Stimulated activated naive CD4-positive, alpha-beta T cell (primary cell): ENCODE measurements around the gene DNAH10.

ENCODE experiments used
- DNase-seq, 6 experiments: peaks; one replicate each; lab custom pipeline; 2025; lab: John Stamatoyannopoulos, UW

Gene DNAH10

GRCh38 chr12:123744836-123745235 is 17.3 kb upstream of the DNAH10 start:
- DNase-seq = no peak

- peak in 2 of 6 experiments; percentile 13 to 20 for DNase-seq
Measured at GRCh38 chr12:123747309-123747708, 14.8 kb upstream of the DNAH10 start.

- DNase-seq = no peak
Measured at GRCh38 chr12:123748161-123748560, 13.9 kb upstream of the DNAH10 start.

- no peak for DNase-seq
Measured at GRCh38 chr12:123748661-123749060, 13.4 kb upstream of the DNAH10 start.

GRCh38 chr12:123749355-123749754 is 12.7 kb upstream of the DNAH10 start:
- no peak for DNase-seq

GRCh38 chr12:123750159-123750656 is 11.9 kb upstream of the DNAH10 start:
- DNase-seq = no peak

- DNase-seq = no peak
Measured at GRCh38 chr12:123752046-123752445, 10.1 kb upstream of the DNAH10 start.

GRCh38 chr12:123754041-123754772 is 7.9 kb upstream of the DNAH10 start:
- no peak for DNase-seq

- no peak for DNase-seq
Measured at GRCh38 chr12:123757561-123757960, 4.5 kb upstream of the DNAH10 start.

GRCh38 chr12:123760267-123760938 is 1.7 kb upstream of the DNAH10 start:
- DNase-seq = no peak

GRCh38 chr12:123762715-123763052 is 583 bp downstream of the DNAH10 start:
- DNase-seq = no peak

GRCh38 chr12:123763093-123763492 is 992 bp downstream of the DNAH10 start:
- no peak for DNase-seq

GRCh38 chr12:123764109-123764508 is 2.0 kb downstream of the DNAH10 start:
- no peak for DNase-seq

GRCh38 chr12:123765504-123766035 is 3.5 kb downstream of the DNAH10 start:
- DNase-seq = no peak

- no peak for DNase-seq
Measured at GRCh38 chr12:123767613-123768012, 5.5 kb downstream of the DNAH10 start.

- no peak for DNase-seq
Measured at GRCh38 chr12:123771261-123771660, 9.2 kb downstream of the DNAH10 start.

- no peak for DNase-seq
Measured at GRCh38 chr12:123772074-123772473, 10.0 kb downstream of the DNAH10 start.

GRCh38 chr12:123773375-123773774 is 11.3 kb downstream of the DNAH10 start:
- DNase-seq = no peak

- DNase-seq = no peak
Measured at GRCh38 chr12:123779551-123779950, 17.4 kb downstream of the DNAH10 start.

GRCh38 chr12:123782997-123783792 is 21.1 kb downstream of the DNAH10 start:
- DNase-seq = no peak

GRCh38 chr12:123787466-123787865 is 25.4 kb downstream of the DNAH10 start:
- no peak for DNase-seq

GRCh38 chr12:123788541-123788940 is 26.4 kb downstream of the DNAH10 start:
- no peak for DNase-seq
